DND-41 (cell line): Measurements from ENCODE around the gene TRDMT1.

ENCODE experiments used
- ATAC-seq: fragments of 200-7000 bp; cut with Tn5 transposase; 3 replicates; pipeline ENCODE4 v1.9.1; 2021; ENCODE audit warnings: low read depth; ENCODE audit not compliant: insufficient read depth
- DNase-seq: peaks from one replicate; pipeline ENCODE4 v3.0.0-alpha.2; 2020
- H2AFZ ChIP-seq: 2 replicates; pipeline ENCODE4 v1.6.0; 2012; ENCODE audit warnings: low read depth, low read length
- H3K27ac ChIP-seq: 2 replicates; pipeline ENCODE4 v1.5.1; 2012; ENCODE audit warnings: low read length, inconsistent platforms
- H3K27me3 ChIP-seq: fragments of 200-600 bp; sonication (generic); 2 replicates; pipeline ENCODE4 v1.6.0; 2012; ENCODE audit warnings: low read length, mild to moderate bottlenecking, inconsistent platforms; ENCODE audit not compliant: insufficient read depth, poor library complexity
- H3K36me3 ChIP-seq: 2 replicates; pipeline ENCODE4 v1.5.1; 2012; ENCODE audit warnings: low read length, inconsistent platforms; ENCODE audit not compliant: insufficient read depth
- H3K4me1 ChIP-seq: 2 replicates; pipeline ENCODE4 v1.5.1; 2012; ENCODE audit warnings: mild to moderate bottlenecking, low read length; ENCODE audit not compliant: insufficient read depth
- H3K4me2 ChIP-seq: 2 replicates; pipeline ENCODE4 v1.6.0; 2012; ENCODE audit warnings: mild to moderate bottlenecking, moderate library complexity, low read length, inconsistent platforms; ENCODE audit not compliant: insufficient read depth
- H3K4me3 ChIP-seq, 2 experiments: fragments of 200-600 bp in 1 of 2; shearing (Covaris generic) in 1 of 2; 2 replicates each; pipeline ENCODE4 v1.5.1; 2012 to 2016; ENCODE audit warnings: inconsistent platforms in 2 of 2, low read length in 2 of 2, mild to moderate bottlenecking in 2 of 2, low read depth in 1 of 2, moderate library complexity in 1 of 2
- H3K79me2 ChIP-seq: 2 replicates; pipeline ENCODE4 v1.6.0; 2012; ENCODE audit warnings: low read length, inconsistent platforms; ENCODE audit not compliant: insufficient read depth
- H3K9ac ChIP-seq: 2 replicates; pipeline ENCODE4 v1.6.0; 2012; ENCODE audit warnings: low read depth, mild to moderate bottlenecking, inconsistent platforms, low read length, moderate library complexity
- H3K9me3 ChIP-seq: 2 replicates; pipeline ENCODE4 v1.5.1; 2012; ENCODE audit warnings: low read length, moderate library complexity, mild to moderate bottlenecking, inconsistent platforms; ENCODE audit not compliant: insufficient read depth, severe bottlenecking
- H4K20me1 ChIP-seq: 2 replicates; pipeline ENCODE4 v1.6.0; 2012; ENCODE audit warnings: low read length; ENCODE audit not compliant: insufficient read depth
- EZH2 ChIP-seq: IDR thresholded peaks from 3 replicates; pipeline ENCODE4 v1.6.1; 2012; ENCODE audit warnings: borderline replicate concordance, low read depth, mild to moderate bottlenecking, moderate library complexity, low read length, inconsistent platforms; ENCODE audit not compliant: severe bottlenecking
- TF ChIP-seq, protein P1 (sequence below): IDR thresholded peaks from 2 replicates; pipeline ENCODE4 v1.5.1; 2012; ENCODE audit warnings: borderline replicate concordance, low read length, moderate library complexity, mild to moderate bottlenecking; ENCODE audit not compliant: poor library complexity, severe bottlenecking; ENCODE audit errors: extremely low read depth

Gene TRDMT1

DNA sequence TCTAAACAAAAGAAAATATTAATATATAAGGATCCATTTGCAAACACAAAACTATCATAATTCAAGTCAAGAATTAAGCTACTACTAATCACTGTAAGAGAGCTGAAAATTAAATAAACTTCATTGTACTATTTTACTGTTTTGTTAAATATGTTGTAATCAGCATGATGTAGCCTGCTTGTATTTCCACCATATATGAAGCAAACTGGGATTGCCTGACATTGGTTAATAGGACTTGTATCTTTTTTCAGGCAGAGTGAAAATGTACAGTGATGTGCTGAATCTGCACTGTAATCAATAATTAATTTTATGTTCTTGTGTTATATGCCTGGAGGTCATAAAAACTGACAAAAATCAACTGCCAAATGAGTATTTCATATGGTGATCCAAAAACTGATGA lies 25.4 kb downstream of the TRDMT1 start:
- H3K9ac ChIP-seq = no peak overlapping the region

DNA sequence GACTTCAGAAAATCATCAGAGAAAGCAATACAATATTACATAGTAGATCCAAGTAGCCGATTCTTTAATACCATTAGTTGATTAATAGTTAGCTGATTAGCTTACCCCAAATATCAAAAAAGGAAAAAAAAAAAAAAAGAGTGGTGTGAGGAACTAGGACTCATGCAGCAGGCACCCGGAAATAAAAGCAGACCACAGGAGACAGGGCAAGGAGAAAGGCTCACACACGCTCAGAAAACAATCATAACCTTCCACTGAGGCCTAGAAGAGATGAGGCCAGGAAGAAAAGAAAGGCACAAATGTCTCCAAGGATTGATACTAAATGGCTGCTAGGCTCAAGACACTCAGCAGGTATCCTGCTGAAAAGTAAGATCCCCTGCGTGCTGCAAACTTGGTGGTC lies 25.9 kb downstream of the TRDMT1 start:
- Histone ChIP-seq H3K9me3 (no peaks in the 10 kb centered on the region), H3K79me2 (no peaks in the 10 kb centered on the region), H3K27me3 (no peaks in the 10 kb centered on the region), H3K4me2 (peak overlapping the region; percentile 35; the same call in 1 of the 2 replicates), H3K4me1 (peaks cover 9% of the 10 kb centered on the region), H4K20me1 (no peaks in the 10 kb centered on the region; the same call in 1 of the 2 replicates), H3K27ac (peak overlapping the region; percentile 22; the same call in 1 of the 2 replicates), H2AFZ (0 out of 2 replicates have a peak overlapping the region, but pooled peaks have one; percentile 36), H3K4me3 (no peak overlapping the region), H3K36me3 (no peaks in the 10 kb centered on the region), H3K9ac (peak overlapping the region; percentile 22; the same call in 1 of the 2 replicates)
- ATAC-seq (peak; percentile 59; the same call in 2 of the 3 replicates), DNase-seq (no peak)
- TF ChIP-seq EZH2 = no peak

More for the DNA sequence above, 25.4 kb downstream of the TRDMT1 start:
- no peaks in the 10 kb centered on the region for H3K9me3 ChIP-seq
- no peaks in the 10 kb centered on the region for H3K27me3 ChIP-seq
- H3K4me2 ChIP-seq = no peak overlapping the region
- H3K4me1 ChIP-seq = peaks cover 9% of the 10 kb centered on the region
- TF ChIP-seq EZH2 = no peak
- H4K20me1 ChIP-seq = no peaks in the 10 kb centered on the region; the same call in 1 of the 2 replicates
- H3K36me3 ChIP-seq = no peaks in the 10 kb centered on the region
- H3K79me2 ChIP-seq = no peaks in the 10 kb centered on the region
- no peak overlapping the region for H2AFZ ChIP-seq
- no peak for DNase-seq
- ATAC-seq = no peak
- H3K4me3 ChIP-seq = no peak overlapping the region
- no peak overlapping the region for H3K27ac ChIP-seq

DNA sequence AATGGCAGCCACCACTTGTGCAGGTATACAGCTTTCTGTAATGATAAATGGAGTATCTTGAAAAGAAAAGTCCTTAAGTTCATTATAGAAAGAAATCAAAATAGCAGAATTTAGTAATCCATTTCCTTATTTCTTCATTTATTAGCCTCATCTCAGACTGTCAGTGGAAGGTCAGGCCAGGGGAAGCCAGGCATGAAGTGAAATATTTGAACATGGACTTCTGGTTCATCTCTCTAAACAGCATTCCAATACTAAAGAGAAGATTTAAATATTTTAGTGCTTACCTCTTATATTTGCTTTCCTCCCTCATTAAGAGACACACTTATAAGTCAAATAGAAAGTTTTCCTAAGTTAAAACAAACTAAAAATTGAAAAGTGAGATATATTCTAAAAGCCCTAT lies 26.8 kb downstream of the TRDMT1 start:
- ATAC-seq (no peak), DNase-seq (no peak)
- no peaks in the 10 kb centered on the region for H3K36me3 ChIP-seq
- H3K4me3 ChIP-seq = no peak overlapping the region
- no peaks in the 10 kb centered on the region for H3K9me3 ChIP-seq
- no peak overlapping the region for H3K9ac ChIP-seq
- no peak overlapping the region for H3K4me2 ChIP-seq
- H2AFZ ChIP-seq = no peak overlapping the region
- H3K4me1 ChIP-seq = peaks cover 9% of the 10 kb centered on the region
- no peaks in the 10 kb centered on the region for H3K79me2 ChIP-seq
- H4K20me1 ChIP-seq = no peaks in the 10 kb centered on the region; the same call in 1 of the 2 replicates
- H3K27me3 ChIP-seq = no peaks in the 10 kb centered on the region
- TF ChIP-seq EZH2 = no peak
- TF ChIP-seq, protein P1, sequence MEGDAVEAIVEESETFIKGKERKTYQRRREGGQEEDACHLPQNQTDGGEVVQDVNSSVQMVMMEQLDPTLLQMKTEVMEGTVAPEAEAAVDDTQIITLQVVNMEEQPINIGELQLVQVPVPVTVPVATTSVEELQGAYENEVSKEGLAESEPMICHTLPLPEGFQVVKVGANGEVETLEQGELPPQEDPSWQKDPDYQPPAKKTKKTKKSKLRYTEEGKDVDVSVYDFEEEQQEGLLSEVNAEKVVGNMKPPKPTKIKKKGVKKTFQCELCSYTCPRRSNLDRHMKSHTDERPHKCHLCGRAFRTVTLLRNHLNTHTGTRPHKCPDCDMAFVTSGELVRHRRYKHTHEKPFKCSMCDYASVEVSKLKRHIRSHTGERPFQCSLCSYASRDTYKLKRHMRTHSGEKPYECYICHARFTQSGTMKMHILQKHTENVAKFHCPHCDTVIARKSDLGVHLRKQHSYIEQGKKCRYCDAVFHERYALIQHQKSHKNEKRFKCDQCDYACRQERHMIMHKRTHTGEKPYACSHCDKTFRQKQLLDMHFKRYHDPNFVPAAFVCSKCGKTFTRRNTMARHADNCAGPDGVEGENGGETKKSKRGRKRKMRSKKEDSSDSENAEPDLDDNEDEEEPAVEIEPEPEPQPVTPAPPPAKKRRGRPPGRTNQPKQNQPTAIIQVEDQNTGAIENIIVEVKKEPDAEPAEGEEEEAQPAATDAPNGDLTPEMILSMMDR = no peak
- no peak overlapping the region for H3K27ac ChIP-seq

DNA sequence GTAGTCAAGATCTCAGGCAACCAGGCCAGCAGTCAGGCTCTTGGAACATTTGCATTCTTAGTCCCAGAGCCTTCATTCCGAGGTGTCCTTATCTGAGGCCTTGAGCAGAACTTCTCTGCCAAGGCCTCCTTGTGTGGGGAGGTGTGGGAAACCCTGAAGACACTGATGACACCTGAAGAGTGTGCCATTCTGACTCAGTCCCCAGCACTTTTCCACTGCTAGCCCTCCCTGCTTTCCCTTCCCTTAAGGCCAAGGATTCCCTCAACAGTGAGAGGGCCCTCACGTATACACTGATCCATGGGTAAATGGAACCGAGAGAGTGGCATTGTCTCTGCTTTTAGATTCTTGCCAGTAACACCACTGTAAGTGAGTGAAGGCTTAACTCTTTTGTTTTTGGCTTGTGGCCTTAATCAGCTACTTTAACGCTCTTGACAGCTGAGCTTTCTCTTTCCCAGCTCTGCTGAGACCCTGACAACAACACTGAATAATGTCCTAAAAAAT lies 30.3 kb downstream of the TRDMT1 start:
- H3K79me2 ChIP-seq = no peaks in the 10 kb centered on the region
- H3K4me3 ChIP-seq = no peak overlapping the region
- no peak overlapping the region for H2AFZ ChIP-seq
- H4K20me1 ChIP-seq = no peaks in the 10 kb centered on the region
- no peak overlapping the region for H3K9ac ChIP-seq
- no peak overlapping the region for H3K27ac ChIP-seq
- no peaks in the 10 kb centered on the region for H3K27me3 ChIP-seq
- no peaks in the 10 kb centered on the region for H3K9me3 ChIP-seq
- DNase-seq (no peak), ATAC-seq (no peak)
- no peak overlapping the region for H3K4me2 ChIP-seq
- TF ChIP-seq EZH2 = no peak
- TF ChIP-seq, protein P1 = no peak
- H3K4me1 ChIP-seq = peaks cover 9% of the 10 kb centered on the region
- H3K36me3 ChIP-seq = 0 out of 2 replicates have a peak, but pooled peaks cover 3% of the 10 kb centered on the region
